H1 (cell line): Measurements from ENCODE around the gene BCAS1. TPM values are rescaled to one million over a fixed set of nuclear protein-coding genes. Genes with fewer than 3 reads are reported as not detected.

ENCODE experiments used
- CEBPB ChIP-seq: IDR thresholded peaks from 2 replicates; pipeline ENCODE4 v1.6.1; 2012; ENCODE audit warnings: low read depth, low read length
- GABPA ChIP-seq: IDR thresholded peaks from 2 replicates; pipeline ENCODE4 v1.6.1; 2011; ENCODE audit warnings: mild to moderate bottlenecking, low read length, moderate library complexity, borderline replicate concordance; ENCODE audit not compliant: insufficient read depth
- GTF2F1 ChIP-seq: IDR thresholded peaks from 2 replicates; pipeline ENCODE4 v1.6.1; 2012; ENCODE audit warnings: low read depth, low read length, improper control_type of control experiment, borderline replicate concordance
- HDAC6 ChIP-seq: IDR thresholded peaks from one replicate; pipeline ENCODE4 v1.7.1; 2012; ENCODE audit warnings: low read depth, mild to moderate bottlenecking, inconsistent platforms, low read length, moderate library complexity
- RFX5 ChIP-seq: IDR thresholded peaks from 2 replicates; pipeline ENCODE4 v1.6.1; 2011; ENCODE audit warnings: low read depth, low read length, improper control_type of control experiment, borderline replicate concordance
- SIN3A ChIP-seq, 2 experiments: IDR thresholded peaks in 1 of 2; conservative IDR thresholded peaks in 1 of 2; 2 replicates each; pipeline ENCODE4 v1.6.1; 2011 to 2012; ENCODE audit warnings: low read length in 2 of 2, improper control_type of control experiment in 1 of 2, low read depth in 1 of 2, mild to moderate bottlenecking in 1 of 2
- SP4 ChIP-seq: IDR thresholded peaks from 2 replicates; pipeline ENCODE4 v1.6.1; 2012; ENCODE audit warnings: low read length, inconsistent platforms
- TAF1 ChIP-seq: IDR thresholded peaks from 2 replicates; pipeline ENCODE4 v1.6.1; 2011; ENCODE audit warnings: mild to moderate bottlenecking, low read depth, low read length
- polyA plus RNA-seq, 7 experiments: library from polyadenylated mRNA; depleted of rRNA in 3 of 7; stranded (reverse) in 5 of 7; unstranded in 2 of 7; fragments of >200 nt in 5 of 7; fragments of 200-250 nt in 2 of 7; gene quantifications; 1 replicate in 5 of 7; 2 replicates in 1 of 7; 4 replicates in 1 of 7; pipeline versions ENCODE4 v1.2.1 to v1.2.3, GENCODE V29; 2011 to 2013; ENCODE audit warnings: missing spikeins in 2 of 7, mixed read lengths in 2 of 7
- total RNA-seq: library from RNA; stranded (reverse); fragmentation: NEBNext Ultra II Directional; extraction: Animal tissue kit (Norgen Biotek cat#: 25700); gene quantifications from 2 replicates; pipeline ENCODE4 v1.2.1, GENCODE V29; 2021
- TF ChIP-seq, protein P1 (sequence below): fragments of 300-600 bp; sonication (generic); IDR thresholded peaks from 2 replicates; pipeline ENCODE4 v1.7.1; 2012; ENCODE audit warnings: low read length, moderate library complexity, mild to moderate bottlenecking, inconsistent platforms; ENCODE audit not compliant: insufficient replicate concordance

The BCAS1 gene
- total and polyA plus RNA-seq, 2 of the 8 experiments (the other 6 are each of a cell fraction or from before 2014, with no cell fraction given) = 0.06 to 0.19 TPM

- TF ChIP-seq, protein P1, sequence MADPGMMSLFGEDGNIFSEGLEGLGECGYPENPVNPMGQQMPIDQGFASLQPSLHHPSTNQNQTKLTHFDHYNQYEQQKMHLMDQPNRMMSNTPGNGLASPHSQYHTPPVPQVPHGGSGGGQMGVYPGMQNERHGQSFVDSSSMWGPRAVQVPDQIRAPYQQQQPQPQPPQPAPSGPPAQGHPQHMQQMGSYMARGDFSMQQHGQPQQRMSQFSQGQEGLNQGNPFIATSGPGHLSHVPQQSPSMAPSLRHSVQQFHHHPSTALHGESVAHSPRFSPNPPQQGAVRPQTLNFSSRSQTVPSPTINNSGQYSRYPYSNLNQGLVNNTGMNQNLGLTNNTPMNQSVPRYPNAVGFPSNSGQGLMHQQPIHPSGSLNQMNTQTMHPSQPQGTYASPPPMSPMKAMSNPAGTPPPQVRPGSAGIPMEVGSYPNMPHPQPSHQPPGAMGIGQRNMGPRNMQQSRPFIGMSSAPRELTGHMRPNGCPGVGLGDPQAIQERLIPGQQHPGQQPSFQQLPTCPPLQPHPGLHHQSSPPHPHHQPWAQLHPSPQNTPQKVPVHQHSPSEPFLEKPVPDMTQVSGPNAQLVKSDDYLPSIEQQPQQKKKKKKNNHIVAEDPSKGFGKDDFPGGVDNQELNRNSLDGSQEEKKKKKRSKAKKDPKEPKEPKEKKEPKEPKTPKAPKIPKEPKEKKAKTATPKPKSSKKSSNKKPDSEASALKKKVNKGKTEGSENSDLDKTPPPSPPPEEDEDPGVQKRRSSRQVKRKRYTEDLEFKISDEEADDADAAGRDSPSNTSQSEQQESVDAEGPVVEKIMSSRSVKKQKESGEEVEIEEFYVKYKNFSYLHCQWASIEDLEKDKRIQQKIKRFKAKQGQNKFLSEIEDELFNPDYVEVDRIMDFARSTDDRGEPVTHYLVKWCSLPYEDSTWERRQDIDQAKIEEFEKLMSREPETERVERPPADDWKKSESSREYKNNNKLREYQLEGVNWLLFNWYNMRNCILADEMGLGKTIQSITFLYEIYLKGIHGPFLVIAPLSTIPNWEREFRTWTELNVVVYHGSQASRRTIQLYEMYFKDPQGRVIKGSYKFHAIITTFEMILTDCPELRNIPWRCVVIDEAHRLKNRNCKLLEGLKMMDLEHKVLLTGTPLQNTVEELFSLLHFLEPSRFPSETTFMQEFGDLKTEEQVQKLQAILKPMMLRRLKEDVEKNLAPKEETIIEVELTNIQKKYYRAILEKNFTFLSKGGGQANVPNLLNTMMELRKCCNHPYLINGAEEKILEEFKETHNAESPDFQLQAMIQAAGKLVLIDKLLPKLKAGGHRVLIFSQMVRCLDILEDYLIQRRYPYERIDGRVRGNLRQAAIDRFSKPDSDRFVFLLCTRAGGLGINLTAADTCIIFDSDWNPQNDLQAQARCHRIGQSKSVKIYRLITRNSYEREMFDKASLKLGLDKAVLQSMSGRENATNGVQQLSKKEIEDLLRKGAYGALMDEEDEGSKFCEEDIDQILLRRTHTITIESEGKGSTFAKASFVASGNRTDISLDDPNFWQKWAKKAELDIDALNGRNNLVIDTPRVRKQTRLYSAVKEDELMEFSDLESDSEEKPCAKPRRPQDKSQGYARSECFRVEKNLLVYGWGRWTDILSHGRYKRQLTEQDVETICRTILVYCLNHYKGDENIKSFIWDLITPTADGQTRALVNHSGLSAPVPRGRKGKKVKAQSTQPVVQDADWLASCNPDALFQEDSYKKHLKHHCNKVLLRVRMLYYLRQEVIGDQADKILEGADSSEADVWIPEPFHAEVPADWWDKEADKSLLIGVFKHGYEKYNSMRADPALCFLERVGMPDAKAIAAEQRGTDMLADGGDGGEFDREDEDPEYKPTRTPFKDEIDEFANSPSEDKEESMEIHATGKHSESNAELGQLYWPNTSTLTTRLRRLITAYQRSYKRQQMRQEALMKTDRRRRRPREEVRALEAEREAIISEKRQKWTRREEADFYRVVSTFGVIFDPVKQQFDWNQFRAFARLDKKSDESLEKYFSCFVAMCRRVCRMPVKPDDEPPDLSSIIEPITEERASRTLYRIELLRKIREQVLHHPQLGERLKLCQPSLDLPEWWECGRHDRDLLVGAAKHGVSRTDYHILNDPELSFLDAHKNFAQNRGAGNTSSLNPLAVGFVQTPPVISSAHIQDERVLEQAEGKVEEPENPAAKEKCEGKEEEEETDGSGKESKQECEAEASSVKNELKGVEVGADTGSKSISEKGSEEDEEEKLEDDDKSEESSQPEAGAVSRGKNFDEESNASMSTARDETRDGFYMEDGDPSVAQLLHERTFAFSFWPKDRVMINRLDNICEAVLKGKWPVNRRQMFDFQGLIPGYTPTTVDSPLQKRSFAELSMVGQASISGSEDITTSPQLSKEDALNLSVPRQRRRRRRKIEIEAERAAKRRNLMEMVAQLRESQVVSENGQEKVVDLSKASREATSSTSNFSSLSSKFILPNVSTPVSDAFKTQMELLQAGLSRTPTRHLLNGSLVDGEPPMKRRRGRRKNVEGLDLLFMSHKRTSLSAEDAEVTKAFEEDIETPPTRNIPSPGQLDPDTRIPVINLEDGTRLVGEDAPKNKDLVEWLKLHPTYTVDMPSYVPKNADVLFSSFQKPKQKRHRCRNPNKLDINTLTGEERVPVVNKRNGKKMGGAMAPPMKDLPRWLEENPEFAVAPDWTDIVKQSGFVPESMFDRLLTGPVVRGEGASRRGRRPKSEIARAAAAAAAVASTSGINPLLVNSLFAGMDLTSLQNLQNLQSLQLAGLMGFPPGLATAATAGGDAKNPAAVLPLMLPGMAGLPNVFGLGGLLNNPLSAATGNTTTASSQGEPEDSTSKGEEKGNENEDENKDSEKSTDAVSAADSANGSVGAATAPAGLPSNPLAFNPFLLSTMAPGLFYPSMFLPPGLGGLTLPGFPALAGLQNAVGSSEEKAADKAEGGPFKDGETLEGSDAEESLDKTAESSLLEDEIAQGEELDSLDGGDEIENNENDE = no peak
- TF ChIP-seq HDAC6 (no peak), SP4 (no peak), RFX5 (no peak), GABPA (no peak), GTF2F1 (no peak), CEBPB (no peak), TAF1 (no peak), SIN3A (conservative IDR thresholded peaks at IDR 0.05 in 1 of 2, IDR thresholded peaks at IDR 0.05 in 1 of 2; ENCODE audit: low read depth in 1 of 2, low read length in 2 of 2) (no peak)
Measured at GRCh38 chr20:54020868-54021267, 49.5 kb downstream of the BCAS1 start (continued).
